Vagina (tissue), 2 donors: ENCODE data around the gene LRRC70. TPM values are rescaled to one million over a fixed set of nuclear protein-coding genes. Genes with fewer than 3 reads are reported as not detected.

Source experiments
- DNase-seq, 2 donors: peaks; one replicate each; pipeline ENCODE4 v3.0.0-alpha.2; 2017; ENCODE audit errors: extremely low spot score in 2 of 2
- H3K27ac ChIP-seq: fragments of 200-600 bp; sonication (generic); one replicate; pipeline ENCODE4 v1.5.1; 2019
- H3K27me3 ChIP-seq: fragments of 200-600 bp; sonication (generic); one replicate; pipeline ENCODE4 v1.5.1; 2019
- H3K36me3 ChIP-seq, 2 donors: fragments of 200-600 bp; sonication (generic); one replicate each; pipeline ENCODE4 v1.5.1; 2017 to 2019
- H3K4me1 ChIP-seq: fragments of 200-600 bp; sonication (generic); one replicate; pipeline ENCODE4 v1.5.1; 2019
- H3K4me3 ChIP-seq, 2 donors: fragments of 200-600 bp; sonication (generic); 1 replicate in 1 of 2; 2 replicates in 1 of 2; pipeline ENCODE4 v1.5.1; 2016 to 2019
- H3K9me3 ChIP-seq: fragments of 200-600 bp; sonication (generic); one replicate; pipeline ENCODE4 v1.5.1; 2019
- CTCF ChIP-seq, 3 experiments: fragments of 450-650 bp in 2 of 3; fragments of 200-600 bp in 1 of 3; sonication (generic) in 1 of 3; IDR thresholded peaks; one replicate each; pipeline ENCODE4 v1.5.1; 2017 to 2019; ENCODE audit warnings: antibody characterized with exemption in 3 of 3, mild to moderate bottlenecking in 2 of 3, moderate library complexity in 2 of 3
- POLR2A ChIP-seq, 2 donors: fragments of 450-650 bp; IDR thresholded peaks; one replicate each; pipeline ENCODE4 v1.6.1; 2017; ENCODE audit warnings: antibody characterized with exemption in 2 of 2, mild to moderate bottlenecking in 2 of 2, moderate library complexity in 2 of 2
- POLR2AphosphoS5 ChIP-seq, 2 donors: sonication (generic); formaldehyde crosslinking; IDR thresholded peaks; one replicate each; pipeline ENCODE4 v1.9.0; 2017; ENCODE audit warnings: antibody characterized with exemption in 2 of 2, mild to moderate bottlenecking in 2 of 2, low read depth in 1 of 2; ENCODE audit not compliant: insufficient read depth in 1 of 2
- intact Hi-C: fragments of 100-400 bp; cut with DNase I; formaldehyde crosslinking; loops from one replicate; pipeline ENCODE4 v1.15.1; 2023
- total RNA-seq: library from RNA; depleted of rRNA; stranded (reverse); fragments of >200 nt; gene quantifications from one replicate; pipeline ENCODE4 v1.2.3, GENCODE V29; 2016

The LRRC70 gene
- total RNA-seq, 1 donor from 2014 or later: 9.6 TPM

DNA sequence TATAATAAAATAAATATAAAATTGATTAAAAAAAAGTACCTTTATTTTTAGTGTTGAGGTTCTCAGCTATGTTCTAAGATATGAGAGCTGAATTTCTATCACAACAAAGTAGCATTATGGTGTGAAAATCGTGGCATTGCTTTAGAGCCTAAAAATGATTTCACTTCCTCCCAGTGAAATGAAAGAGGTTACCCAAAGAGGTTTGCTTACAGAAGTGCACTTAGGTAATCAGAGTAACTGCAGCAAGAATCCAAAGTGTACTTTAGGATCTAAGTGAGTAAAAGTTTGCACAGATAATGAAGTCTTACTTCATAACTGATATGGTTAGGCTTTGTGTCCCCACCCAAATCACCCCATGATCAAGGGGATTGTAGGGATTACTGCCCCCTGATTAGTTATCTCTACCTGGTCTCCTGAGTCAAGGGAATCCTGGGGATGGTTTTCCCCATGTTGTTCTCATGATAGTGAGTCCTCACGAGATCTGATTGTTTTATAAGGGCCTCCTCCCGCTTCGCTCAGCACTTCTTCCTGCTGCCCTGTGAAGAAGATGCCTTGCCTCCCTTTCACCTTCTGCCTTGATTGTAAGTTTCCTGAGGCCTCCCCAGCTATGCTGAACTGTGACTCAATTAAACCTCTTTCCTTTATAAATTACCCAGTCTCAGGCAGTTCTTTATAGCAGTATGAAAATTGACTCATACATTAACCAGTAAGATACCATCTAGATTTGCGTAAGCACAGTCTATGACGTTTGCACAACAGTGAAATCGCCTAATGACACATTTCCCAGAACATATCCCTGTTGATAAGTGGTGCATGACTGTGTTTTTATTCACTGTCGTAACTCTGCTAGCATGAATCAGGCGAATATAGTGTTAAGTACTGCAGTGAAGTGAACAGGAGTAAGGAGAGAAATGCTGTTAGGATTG is 40.3 kb upstream of the LRRC70 start:
- Histone ChIP-seq H3K4me3 (no peak overlapping the region), H3K27me3 (no peaks in the 10 kb centered on the region), H3K27ac (no peak overlapping the region), H3K36me3 (peaks cover 0 to 13% of the 10 kb centered on the region in 2 donors), H3K4me1 (no peaks in the 10 kb centered on the region), H3K9me3 (no peaks in the 10 kb centered on the region)
- no peak for TF ChIP-seq POLR2AphosphoS5 (IDR thresholded peaks at IDR 0.05; ENCODE audit: insufficient read depth in 1 of 2, low read depth in 1 of 2)
- TF ChIP-seq CTCF (IDR thresholded peaks at IDR 0.05): no peak
- no peak for TF ChIP-seq POLR2A (IDR thresholded peaks at IDR 0.05)
- intact Hi-C loops: no loop called here
- DNase-seq: no peak

- Histone ChIP-seq H3K27ac (no peak overlapping the region), H3K9me3 (no peaks in the 10 kb centered on the region), H3K27me3 (no peaks in the 10 kb centered on the region), H3K4me1 (no peaks in the 10 kb centered on the region), H3K4me3 (no peak overlapping the region), H3K36me3 (peaks cover 0 to 13% of the 10 kb centered on the region in 2 donors)
- intact Hi-C loops: no loop called here
- no peak for TF ChIP-seq POLR2A (IDR thresholded peaks at IDR 0.05)
- TF ChIP-seq POLR2AphosphoS5 (IDR thresholded peaks at IDR 0.05; ENCODE audit: insufficient read depth in 1 of 2, low read depth in 1 of 2): no peak
- TF ChIP-seq CTCF (IDR thresholded peaks at IDR 0.05): no peak
- DNase-seq: no peak
These were observed 35.9 kb upstream of the LRRC70 start for GRCh38 chr5:62542720-62543119.

DNA sequence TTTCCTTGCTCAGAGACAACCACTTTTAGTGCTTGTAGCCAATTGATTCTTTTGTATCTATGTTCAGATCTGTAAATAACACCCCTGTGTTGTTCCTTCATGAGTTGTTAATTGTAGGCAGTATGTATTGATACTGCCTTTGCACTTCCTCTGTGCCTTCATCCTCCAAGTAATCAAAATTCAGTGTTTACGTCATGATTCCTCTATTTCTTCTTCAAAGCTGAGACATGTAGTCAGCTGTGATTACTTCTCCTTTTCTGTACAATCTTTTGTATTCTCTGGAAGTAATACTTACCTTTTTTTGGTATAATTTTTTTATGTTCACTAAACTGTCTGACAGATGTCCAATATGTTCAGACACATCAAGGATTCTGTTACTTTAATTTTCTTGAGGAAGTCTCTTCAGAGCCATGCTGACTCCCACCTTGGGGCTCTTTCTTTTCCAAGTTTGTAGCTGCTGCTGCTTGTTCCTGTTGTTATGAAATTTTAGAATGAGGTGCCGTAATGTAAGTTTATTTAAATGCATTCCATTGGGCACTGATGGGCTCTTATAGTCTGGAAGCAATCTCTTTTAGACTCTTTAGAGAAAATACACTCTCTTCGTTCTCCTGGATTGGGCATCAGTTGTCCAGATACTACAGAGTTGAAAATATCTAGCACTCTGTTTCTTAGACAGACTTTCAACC is 30.5 kb upstream of the LRRC70 start:
- Histone ChIP-seq H3K9me3 (no peaks in the 10 kb centered on the region), H3K36me3 (no peaks in the 10 kb centered on the region), H3K4me3 (no peak overlapping the region), H3K27ac (no peak overlapping the region), H3K4me1 (no peaks in the 10 kb centered on the region), H3K27me3 (no peaks in the 10 kb centered on the region)
- intact Hi-C loops: no loop called here
- no peak for DNase-seq
- TF ChIP-seq POLR2A (IDR thresholded peaks at IDR 0.05) (no peak), POLR2AphosphoS5 (IDR thresholded peaks at IDR 0.05; ENCODE audit: insufficient read depth in 1 of 2, low read depth in 1 of 2) (no peak), CTCF (IDR thresholded peaks at IDR 0.05) (no peak)

- Histone ChIP-seq H3K4me1 (no peaks in the 10 kb centered on the region), H3K9me3 (no peaks in the 10 kb centered on the region), H3K36me3 (no peaks in the 10 kb centered on the region), H3K4me3 (no peak overlapping the region), H3K27ac (no peak overlapping the region), H3K27me3 (no peaks in the 10 kb centered on the region)
- intact Hi-C loops: no loop called here
- no peak for TF ChIP-seq POLR2AphosphoS5 (IDR thresholded peaks at IDR 0.05; ENCODE audit: insufficient read depth in 1 of 2, low read depth in 1 of 2)
- TF ChIP-seq POLR2A (IDR thresholded peaks at IDR 0.05): no peak
- TF ChIP-seq CTCF (IDR thresholded peaks at IDR 0.05): no peak
- DNase-seq: no peak
These were observed 28.5 kb upstream of the LRRC70 start for GRCh38 chr5:62550103-62550502.
